Measurements from ENCODE around the gene LYAR. TPM values are rescaled to one million over a fixed set of nuclear protein-coding genes. Genes with fewer than 3 reads are reported as not detected.

The LYAR gene
- total and polyA plus RNA-seq, 2 of the 13 experiments (the other 11 are each of a cell fraction or from before 2014, with no cell fraction given): 7.8 to 94.2 TPM

GRCh38 chr4:4323705-4324534, 34.0 kb upstream of the LYAR start:
- in situ Hi-C loops (cut with HindIII; ENCODE audit: extremely low pct_ligation_motif_present, low pct_unique_long_range_greater_than_20kb) (no loop called here), intact Hi-C loops (cut with micrococcal nuclease; ENCODE audit: unreplicated experiment) (no loop called here)
- 60% methylated on average over 10 of the region's 10 CpGs for WGBS (ENCODE audit: low lambda C conversion rate)
- FAIRE-seq (no peak), DNase-seq (ENCODE audit: low spot score) (no peak), ATAC-seq (no peak)
- TF ChIP-seq ZSCAN21 (CRISPR knock-in tag; IDR thresholded peaks at IDR 0.05; ENCODE audit: borderline replicate concordance): no peak
- no peak for TF ChIP-seq MYNN (CRISPR knock-in tag; IDR thresholded peaks at IDR 0.05; ENCODE audit: low read depth)
- TF ChIP-seq ARNT2 (CRISPR knock-in tag; IDR thresholded peaks at IDR 0.05; ENCODE audit: low read depth): no peak
- TF ChIP-seq ELF4 (CRISPR knock-in tag; IDR thresholded peaks at IDR 0.05; ENCODE audit: borderline replicate concordance): no peak
- no peak for TF ChIP-seq U2AF2 (IDR thresholded peaks at IDR 0.05; ENCODE audit: low read depth, low read length)
- no peak for TF ChIP-seq ZMAT5 (CRISPR knock-in tag; IDR thresholded peaks at IDR 0.05; ENCODE audit: borderline replicate concordance, low read depth)
- no peak for TF ChIP-seq THAP9 (CRISPR knock-in tag; IDR thresholded peaks at IDR 0.05; ENCODE audit: borderline replicate concordance)
- TF ChIP-seq TBX3 (IDR thresholded peaks at IDR 0.05; ENCODE audit: borderline replicate concordance): no peak
- no peak for TF ChIP-seq ZNF644 (CRISPR knock-in tag; IDR thresholded peaks at IDR 0.05; ENCODE audit: low read depth)
- no peak for TF ChIP-seq CHD4 (IDR thresholded peaks at IDR 0.05; ENCODE audit: borderline replicate concordance, low read length)
- no peak for TF ChIP-seq AHDC1 (CRISPR knock-in tag; IDR thresholded peaks at IDR 0.05; ENCODE audit: borderline replicate concordance)
- TF ChIP-seq ZNF446 (CRISPR knock-in tag; IDR thresholded peaks at IDR 0.05): no peak
- TF ChIP-seq PCBP1 (IDR thresholded peaks at IDR 0.05; ENCODE audit: borderline replicate concordance, low read depth, low read length): no peak
- no peak for TF ChIP-seq EP300 (IDR thresholded peaks at IDR 0.05; ENCODE audit: low read depth in 2 of 2, low read length in 2 of 2)
- TF ChIP-seq EP300 (CRISPR knock-in tag; IDR thresholded peaks at IDR 0.05; ENCODE audit: borderline replicate concordance): no peak
- Histone ChIP-seq H3K27ac (ENCODE audit: extremely low read length, insufficient read depth, low read length) (no peak overlapping the region), H3K9me3 (ENCODE audit: low read length) (no peaks in the 10 kb centered on the region), H3K4me2 (ENCODE audit: low read depth, low read length) (no peak overlapping the region), H3K9ac (ENCODE audit: insufficient read depth, low read depth, low read length) (no peak overlapping the region), H3K4me1 (ENCODE audit: insufficient read depth, low read length) (peaks cover 42% of the 10 kb centered on the region), H3K4me3 (replicated peaks in 1 of 3; ENCODE audit: insufficient read depth in 1 of 3, low read depth in 2 of 3, low read length in 3 of 3) (no peak overlapping the region), H3K27me3 (ENCODE audit: control insufficient read depth in 1 of 2, insufficient read depth in 2 of 2, low read length in 2 of 2) (no peaks in the 10 kb centered on the region), H3K79me2 (ENCODE audit: insufficient read depth, low read length) (no peaks in the 10 kb centered on the region), H4K20me1 (ENCODE audit: insufficient read depth, low read length) (no peaks in the 10 kb centered on the region), H2AFZ (ENCODE audit: low read length) (no peak overlapping the region), H3K36me3 (replicated peaks in 1 of 2; ENCODE audit: control insufficient read depth in 1 of 2, insufficient read depth in 2 of 2, low read length in 2 of 2) (peaks cover 9 to 15% of the 10 kb centered on the region in 2 experiments; a peak in 4 of 5 replicates)
- CTCF ChIA-PET (ENCODE audit: low intra/inter-chr PET ratio, low total read pairs): no interaction called here
- POLR2A ChIA-PET: no interaction called here
- BruUV-seq (replicated peaks): no TSS peak

Data from HepG2 (cell line).